D721Med (cell line): ENCODE measurements around the gene GCNT1.

Experiments used
- DNase-seq: peaks from one replicate; pipeline ENCODE4 v3.0.0; 2011; ENCODE audit warnings: low spot score; ENCODE audit not compliant: insufficient read length
- FAIRE-seq: peaks from 2 replicates; lab custom pipeline; 2011; peaks lifted over from hg19 to GRCh38; lab: Jason Lieb, UNC
- CTCF ChIP-seq: IDR thresholded peaks from 2 replicates; pipeline ENCODE4 v1.5.1; 2012; ENCODE audit warnings: mild to moderate bottlenecking, control low read depth; ENCODE audit not compliant: insufficient read depth; ENCODE audit errors: missing control alignments

The GCNT1 gene

DNA sequence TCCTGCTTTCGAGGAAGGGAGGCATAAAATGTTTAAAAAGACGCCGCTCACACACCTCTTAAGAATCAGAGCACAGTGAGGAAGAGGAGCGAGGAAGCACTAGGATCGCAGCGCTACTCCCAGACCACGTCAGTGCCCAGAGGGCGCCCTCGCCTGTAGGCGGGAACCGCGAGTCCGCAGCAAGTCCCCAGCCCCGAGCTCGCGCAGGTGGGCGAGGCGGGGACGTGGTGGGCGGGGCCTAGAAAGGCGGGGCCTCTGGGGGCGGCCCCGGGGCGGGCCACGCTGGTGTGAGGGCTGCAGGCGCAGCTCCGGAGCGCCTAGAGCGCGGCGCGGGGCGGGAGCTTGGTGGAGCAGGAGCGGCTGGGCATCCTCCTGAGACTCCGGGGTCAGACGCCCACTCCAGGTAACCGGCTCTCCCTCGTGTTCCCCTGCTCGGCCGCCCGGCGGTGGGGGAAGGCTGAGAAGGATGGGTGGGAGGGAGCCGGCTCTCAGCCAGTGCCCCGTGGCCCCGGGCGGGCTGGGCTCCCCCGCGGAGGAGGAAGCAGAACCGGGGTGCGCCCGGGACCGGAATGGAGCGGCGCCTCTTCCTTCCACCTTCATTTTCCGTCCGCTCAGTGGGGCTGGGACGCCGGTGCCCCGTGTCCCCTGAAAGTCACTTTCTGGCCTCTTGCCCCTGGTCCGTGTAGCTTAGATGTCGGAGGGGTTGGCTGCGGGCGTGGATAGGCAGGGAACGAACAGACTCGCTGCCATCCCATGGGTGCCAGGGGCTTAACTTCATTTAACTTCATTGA, at the start of gene GCNT1:
Gene GCNT1, plus strand, starts transcription at position 280 of the 791 bp plus-strand sequence. CDS start 43,200 bp downstream, outside the sequence.
- FAIRE-seq: no peak
- peak; percentile 38 for TF ChIP-seq CTCF

DNA sequence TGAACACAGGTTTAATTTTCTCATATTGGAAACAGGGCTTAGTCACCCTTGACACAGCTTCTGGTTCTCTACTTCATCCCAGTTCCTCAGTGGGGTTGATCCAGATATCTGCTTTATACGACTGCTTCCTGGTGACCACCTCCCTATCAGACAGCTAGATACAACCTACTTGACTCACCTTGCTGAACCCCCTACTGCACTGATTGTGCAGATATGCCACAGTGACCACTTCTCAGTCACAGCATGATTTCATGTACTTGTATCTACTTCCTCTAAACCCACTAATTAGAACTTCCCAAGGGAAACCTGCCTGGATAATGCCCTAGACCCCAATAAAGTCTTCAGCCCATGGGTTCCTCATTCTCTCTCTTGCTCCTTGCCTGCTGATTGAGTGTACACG, 46.3 kb upstream of the GCNT1 start:
- no peak for FAIRE-seq

More for the DNA sequence above, at the start of gene GCNT1:
- DNase-seq: peak; percentile 57

GRCh38 chr9:76413658-76414057, 45.3 kb upstream of the GCNT1 start:
- FAIRE-seq (no peak), DNase-seq (no peak)
- TF ChIP-seq CTCF: no peak

More for the DNA sequence above, 46.3 kb upstream of the GCNT1 start:
- DNase-seq: no peak
- no peak for TF ChIP-seq CTCF

GRCh38 chr9:76414661-76415060, 44.3 kb upstream of the GCNT1 start:
- no peak for TF ChIP-seq CTCF
- FAIRE-seq (no peak), DNase-seq (no peak)

- TF ChIP-seq CTCF: no peak
- DNase-seq: no peak
- no peak for FAIRE-seq
Observed at GRCh38 chr9:76415154-76415553, 43.8 kb upstream of the GCNT1 start.

DNA sequence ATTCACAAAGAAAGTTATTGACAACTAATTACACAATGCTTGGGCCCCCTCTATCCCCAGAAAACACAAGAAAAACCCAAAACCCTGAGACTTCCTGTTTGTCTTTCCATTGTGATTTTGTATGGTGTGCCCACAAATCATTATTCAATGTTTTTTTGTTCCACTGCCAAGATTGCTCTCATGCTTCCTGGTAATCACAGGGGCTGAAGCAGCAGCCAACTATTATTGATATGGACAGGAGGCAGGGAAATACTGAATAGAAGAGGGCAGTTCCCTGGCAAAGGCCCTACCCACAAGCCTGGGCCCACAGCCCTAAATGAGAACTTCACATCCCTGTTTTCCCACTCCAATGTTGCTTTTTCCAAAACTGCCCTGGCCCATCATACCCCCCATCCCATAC, 43.3 kb upstream of the GCNT1 start:
- FAIRE-seq (no peak), DNase-seq (no peak)
- no peak for TF ChIP-seq CTCF

DNA sequence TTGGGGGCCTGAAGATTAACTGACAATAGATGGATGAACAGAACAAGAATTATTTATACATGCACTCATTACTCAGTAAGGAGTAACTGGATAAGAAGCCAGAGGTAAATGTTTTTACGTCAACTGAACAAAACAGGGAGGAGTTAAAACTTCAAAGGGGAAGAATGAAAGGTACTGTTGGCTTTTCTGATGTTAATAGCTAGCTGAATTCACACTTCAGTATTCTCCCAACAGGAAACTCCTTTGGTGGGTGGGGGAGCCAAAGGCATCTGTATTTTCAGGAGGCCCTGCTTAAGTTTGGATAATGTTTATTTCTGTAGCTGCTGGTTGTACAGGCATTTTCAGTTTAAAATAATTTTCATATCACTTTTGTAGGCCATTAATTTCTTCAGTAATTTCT, 41.6 kb upstream of the GCNT1 start:
- TF ChIP-seq CTCF: no peak
- FAIRE-seq (no peak), DNase-seq (no peak)
